HEK293 (cell line): Measurements from ENCODE around the gene MMP25.

ENCODE experiments used
- SETDB1 ChIP-seq: IDR thresholded peaks from one replicate; pipeline ENCODE4 v1.6.1; 2017; ENCODE audit warnings: mild to moderate bottlenecking, low read length, moderate library complexity, mixed read lengths; ENCODE audit not compliant: insufficient read length
- ZNF157 ChIP-seq: fragments of 450-650 bp; formaldehyde crosslinking; IDR thresholded peaks from 2 replicates; pipeline ENCODE4 v1.5.1; 2016; ENCODE audit warnings: missing biosample characterization, missing genetic modification characterization
- ZNF24 ChIP-seq: fragments of 450-650 bp; formaldehyde crosslinking; IDR thresholded peaks from 2 replicates; pipeline ENCODE4 v1.5.1; 2016; ENCODE audit warnings: missing biosample characterization, missing genetic modification characterization
- ZNF350 ChIP-seq: fragments of 450-650 bp; formaldehyde crosslinking; IDR thresholded peaks from 2 replicates; pipeline ENCODE4 v1.5.0; 2017; ENCODE audit warnings: missing biosample characterization, mild to moderate bottlenecking, missing genetic modification characterization
- ZNF561 ChIP-seq: fragments of 450-650 bp; IDR thresholded peaks from 2 replicates; pipeline ENCODE4 v1.5.1; 2018; ENCODE audit warnings: missing biosample characterization, missing genetic modification characterization, borderline replicate concordance
- ZNF76 ChIP-seq: fragments of 450-650 bp; formaldehyde crosslinking; IDR thresholded peaks from 2 replicates; pipeline ENCODE4; 2016; ENCODE audit warnings: low read depth, missing biosample characterization, missing genetic modification characterization, borderline replicate concordance

GRCh38 chr16:3010510-3010909, 35.9 kb upstream of the MMP25 start:
- no peak for TF ChIP-seq ZNF561 (tag by site-specific recombination)
- TF ChIP-seq ZNF24 (tag by site-specific recombination): no peak
- TF ChIP-seq ZNF157: no peak
- TF ChIP-seq ZNF350 (tag by site-specific recombination): no peak
- TF ChIP-seq ZNF76 (tag by site-specific recombination): no peak
- no peak for TF ChIP-seq SETDB1
